HepG2 (cell line): Measurements from ENCODE around the gene FRMD4A. TPM values are rescaled to one million over a fixed set of nuclear protein-coding genes. Genes with fewer than 3 reads are reported as not detected.

Source experiments
- CCDC6 ChIP-seq: sonication (generic); formaldehyde crosslinking; IDR thresholded peaks from 2 replicates; pipeline ENCODE4 v1.8.1; 2022; ENCODE audit warnings: mild to moderate bottlenecking, missing genetic modification reagents, moderate library complexity
- CEBPG ChIP-seq: IDR thresholded peaks from 2 replicates; pipeline ENCODE4 v1.6.1; 2016
- DPF2 ChIP-seq: sonication (generic); formaldehyde crosslinking; IDR thresholded peaks from 2 replicates; pipeline ENCODE4 v1.4.0; 2020; ENCODE audit warnings: mild to moderate bottlenecking, low read depth, missing genetic modification reagents, borderline replicate concordance
- FOXK2 ChIP-seq: fragments of 450-650 bp; IDR thresholded peaks from 2 replicates; pipeline ENCODE4 v1.6.1; 2016
- LCORL ChIP-seq, 2 experiments: fragments of 450-650 bp in 1 of 2; sonication (generic) in 1 of 2; formaldehyde crosslinking in 1 of 2; IDR thresholded peaks; 2 replicates each; pipeline versions ENCODE4 v1.5.0 to v1.6.1; 2017 to 2020; ENCODE audit warnings: antibody characterized with exemption in 1 of 2, missing genetic modification reagents in 1 of 2
- MED8 ChIP-seq: sonication (generic); formaldehyde crosslinking; IDR thresholded peaks from 2 replicates; pipeline ENCODE4 v1.8.1; 2023; ENCODE audit warnings: mild to moderate bottlenecking, missing genetic modification reagents; ENCODE audit not compliant: insufficient replicate concordance
- PLSCR1 ChIP-seq: sonication (generic); formaldehyde crosslinking; IDR thresholded peaks from 2 replicates; pipeline ENCODE4 v1.5.0; 2020; ENCODE audit warnings: missing genetic modification reagents, mild to moderate bottlenecking, borderline replicate concordance
- ZNF180 ChIP-seq: sonication (generic); formaldehyde crosslinking; IDR thresholded peaks from 2 replicates; pipeline ENCODE4 v1.4.0; 2020; ENCODE audit warnings: low read depth, missing genetic modification reagents, borderline replicate concordance
- ZNF543 ChIP-seq: sonication (generic); formaldehyde crosslinking; IDR thresholded peaks from 2 replicates; pipeline ENCODE4 v1.4.0; 2020; ENCODE audit warnings: mild to moderate bottlenecking, missing genetic modification reagents
- polyA plus RNA-seq, 8 experiments: library from polyadenylated mRNA; depleted of rRNA in 3 of 8; stranded (reverse) in 7 of 8; unstranded in 1 of 8; fragments of >200 nt; fragmentation: Illumina TruSeq in 4 of 8; extraction: Trizol in 4 of 8; gene quantifications; 2 replicates each; pipeline versions ENCODE4 v1.2.1 to v1.2.3, GENCODE V29; 2011 to 2016; ENCODE audit warnings: low read depth in 4 of 8, missing spikeins in 1 of 8, mixed read lengths in 1 of 8; ENCODE audit not compliant: insufficient read depth in 1 of 8
- total RNA-seq, 5 experiments: library from RNA; depleted of rRNA; stranded (reverse); fragments of >200 nt; fragmentation: Illumina TruSeq; extraction: Trizol; gene quantifications; 2 replicates each; pipeline ENCODE4 v1.2.3, GENCODE V29; 2016; ENCODE audit warnings: low read depth in 1 of 5
- TF ChIP-seq, protein P1 (sequence below): sonication (generic); formaldehyde crosslinking; IDR thresholded peaks from 2 replicates; pipeline ENCODE4 v1.5.1; 2020; ENCODE audit warnings: missing genetic modification reagents, mild to moderate bottlenecking, borderline replicate concordance
- TF ChIP-seq, protein P2 (sequence below): sonication (generic); formaldehyde crosslinking; IDR thresholded peaks from 2 replicates; pipeline ENCODE4 v1.4.0; 2020; ENCODE audit warnings: missing genetic modification reagents, borderline replicate concordance
- TF ChIP-seq, protein P3 (sequence below): conservative IDR thresholded peaks from 2 replicates; pipeline ENCODE4 v1.6.1; 2018; ENCODE audit warnings: missing genetic modification reagents

Gene FRMD4A
- total and polyA plus RNA-seq, 2 of the 13 experiments (the other 11 are each of a cell fraction or from before 2014, with no cell fraction given) = 0.09 to 0.26 TPM

DNA sequence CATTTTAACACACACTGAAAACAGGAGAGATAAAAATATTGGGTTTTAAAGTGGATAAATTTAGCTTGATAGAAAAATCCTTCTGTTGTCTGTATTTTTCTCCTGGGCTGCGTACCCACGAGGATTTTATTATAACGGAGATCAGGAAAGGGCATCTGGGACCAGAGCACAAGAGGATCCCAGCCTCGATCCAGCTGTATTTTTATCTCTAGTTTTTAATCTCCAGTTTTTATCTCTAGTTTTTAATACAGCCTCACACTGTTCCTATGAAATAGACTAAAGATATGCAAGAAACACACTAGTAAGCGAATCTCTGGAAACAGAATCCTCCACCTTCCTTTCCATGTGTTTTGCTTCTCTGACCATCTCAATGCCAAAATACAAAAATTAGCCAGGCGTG is 295.2 kb downstream of the FRMD4A start (continued):
- TF ChIP-seq PLSCR1 (CRISPR knock-in tag) = no peak
- TF ChIP-seq, protein P1, sequence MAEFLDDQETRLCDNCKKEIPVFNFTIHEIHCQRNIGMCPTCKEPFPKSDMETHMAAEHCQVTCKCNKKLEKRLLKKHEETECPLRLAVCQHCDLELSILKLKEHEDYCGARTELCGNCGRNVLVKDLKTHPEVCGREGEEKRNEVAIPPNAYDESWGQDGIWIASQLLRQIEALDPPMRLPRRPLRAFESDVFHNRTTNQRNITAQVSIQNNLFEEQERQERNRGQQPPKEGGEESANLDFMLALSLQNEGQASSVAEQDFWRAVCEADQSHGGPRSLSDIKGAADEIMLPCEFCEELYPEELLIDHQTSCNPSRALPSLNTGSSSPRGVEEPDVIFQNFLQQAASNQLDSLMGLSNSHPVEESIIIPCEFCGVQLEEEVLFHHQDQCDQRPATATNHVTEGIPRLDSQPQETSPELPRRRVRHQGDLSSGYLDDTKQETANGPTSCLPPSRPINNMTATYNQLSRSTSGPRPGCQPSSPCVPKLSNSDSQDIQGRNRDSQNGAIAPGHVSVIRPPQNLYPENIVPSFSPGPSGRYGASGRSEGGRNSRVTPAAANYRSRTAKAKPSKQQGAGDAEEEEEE = no peak
- TF ChIP-seq CCDC6 (CRISPR knock-in tag) = no peak
- TF ChIP-seq CEBPG (CRISPR knock-in tag) = no peak
- no peak for TF ChIP-seq LCORL (IDR thresholded peaks at IDR 0.05)
- no peak for TF ChIP-seq LCORL (CRISPR knock-in tag; IDR thresholded peaks at IDR 0.05)
- TF ChIP-seq, protein P2, sequence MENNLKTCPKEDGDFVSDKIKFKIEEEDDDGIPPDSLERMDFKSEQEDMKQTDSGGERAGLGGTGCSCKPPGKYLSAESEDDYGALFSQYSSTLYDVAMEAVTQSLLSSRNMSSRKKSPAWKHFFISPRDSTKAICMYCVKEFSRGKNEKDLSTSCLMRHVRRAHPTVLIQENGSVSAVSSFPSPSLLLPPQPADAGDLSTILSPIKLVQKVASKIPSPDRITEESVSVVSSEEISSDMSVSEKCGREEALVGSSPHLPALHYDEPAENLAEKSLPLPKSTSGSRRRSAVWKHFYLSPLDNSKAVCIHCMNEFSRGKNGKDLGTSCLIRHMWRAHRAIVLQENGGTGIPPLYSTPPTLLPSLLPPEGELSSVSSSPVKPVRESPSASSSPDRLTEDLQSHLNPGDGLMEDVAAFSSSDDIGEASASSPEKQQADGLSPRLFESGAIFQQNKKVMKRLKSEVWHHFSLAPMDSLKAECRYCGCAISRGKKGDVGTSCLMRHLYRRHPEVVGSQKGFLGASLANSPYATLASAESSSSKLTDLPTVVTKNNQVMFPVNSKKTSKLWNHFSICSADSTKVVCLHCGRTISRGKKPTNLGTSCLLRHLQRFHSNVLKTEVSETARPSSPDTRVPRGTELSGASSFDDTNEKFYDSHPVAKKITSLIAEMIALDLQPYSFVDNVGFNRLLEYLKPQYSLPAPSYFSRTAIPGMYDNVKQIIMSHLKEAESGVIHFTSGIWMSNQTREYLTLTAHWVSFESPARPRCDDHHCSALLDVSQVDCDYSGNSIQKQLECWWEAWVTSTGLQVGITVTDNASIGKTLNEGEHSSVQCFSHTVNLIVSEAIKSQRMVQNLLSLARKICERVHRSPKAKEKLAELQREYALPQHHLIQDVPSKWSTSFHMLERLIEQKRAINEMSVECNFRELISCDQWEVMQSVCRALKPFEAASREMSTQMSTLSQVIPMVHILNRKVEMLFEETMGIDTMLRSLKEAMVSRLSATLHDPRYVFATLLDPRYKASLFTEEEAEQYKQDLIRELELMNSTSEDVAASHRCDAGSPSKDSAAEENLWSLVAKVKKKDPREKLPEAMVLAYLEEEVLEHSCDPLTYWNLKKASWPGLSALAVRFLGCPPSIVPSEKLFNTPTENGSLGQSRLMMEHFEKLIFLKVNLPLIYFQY (CRISPR knock-in tag) = no peak
- TF ChIP-seq MED8 (CRISPR knock-in tag) = no peak
- TF ChIP-seq DPF2 (CRISPR knock-in tag) = no peak
- no peak for TF ChIP-seq ZNF543
- no peak for TF ChIP-seq FOXK2
- no peak for TF ChIP-seq ZNF180 (CRISPR knock-in tag)
- TF ChIP-seq, protein P3, sequence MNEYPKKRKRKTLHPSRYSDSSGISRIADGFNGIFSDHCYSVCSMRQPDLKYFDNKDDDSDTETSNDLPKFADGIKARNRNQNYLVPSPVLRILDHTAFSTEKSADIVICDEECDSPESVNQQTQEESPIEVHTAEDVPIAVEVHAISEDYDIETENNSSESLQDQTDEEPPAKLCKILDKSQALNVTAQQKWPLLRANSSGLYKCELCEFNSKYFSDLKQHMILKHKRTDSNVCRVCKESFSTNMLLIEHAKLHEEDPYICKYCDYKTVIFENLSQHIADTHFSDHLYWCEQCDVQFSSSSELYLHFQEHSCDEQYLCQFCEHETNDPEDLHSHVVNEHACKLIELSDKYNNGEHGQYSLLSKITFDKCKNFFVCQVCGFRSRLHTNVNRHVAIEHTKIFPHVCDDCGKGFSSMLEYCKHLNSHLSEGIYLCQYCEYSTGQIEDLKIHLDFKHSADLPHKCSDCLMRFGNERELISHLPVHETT (CRISPR knock-in tag) = no peak
- TF ChIP-seq, all 625 proteins: peak for 0
